ENCODE measurements around the gene ADAMTS14. TPM values are rescaled to one million over a fixed set of nuclear protein-coding genes. Genes with fewer than 3 reads are reported as not detected.
"Not testable (repeated sequence)": the region's sequence is repeated elsewhere in the genome, so short reads cannot be mapped to it uniquely, and the experiment has no call there.

ADAMTS14 gene
- polyA plus RNA-seq, 3 donors from 2014 or later, result 0.36 to 0.56 (median 0.37) TPM

GRCh38 chr10:70661623-70662361 is 10.5 kb upstream of the ADAMTS14 start:
- DNase-seq, result no peak
- Mint-ChIP-seq H3K27me3 (ENCODE audit: low read depth in 3 of 3) (peaks cover 0 to 5% (median 2%) of the 10 kb centered on the region in 3 donors), H3K9me3 (peaks cover 0 to 3% (median 0%) of the 10 kb centered on the region in 6 donors), H3K4me3 (no peak overlapping the region), H3K36me3 (peaks cover 0 to 7% (median 4%) of the 10 kb centered on the region in 3 donors), H3K27ac (peak overlapping the region in 1 of 6 donors; percentile 42), H3K4me1 (peaks cover 0 to 3% of the 10 kb centered on the region in 2 donors)

DNA sequence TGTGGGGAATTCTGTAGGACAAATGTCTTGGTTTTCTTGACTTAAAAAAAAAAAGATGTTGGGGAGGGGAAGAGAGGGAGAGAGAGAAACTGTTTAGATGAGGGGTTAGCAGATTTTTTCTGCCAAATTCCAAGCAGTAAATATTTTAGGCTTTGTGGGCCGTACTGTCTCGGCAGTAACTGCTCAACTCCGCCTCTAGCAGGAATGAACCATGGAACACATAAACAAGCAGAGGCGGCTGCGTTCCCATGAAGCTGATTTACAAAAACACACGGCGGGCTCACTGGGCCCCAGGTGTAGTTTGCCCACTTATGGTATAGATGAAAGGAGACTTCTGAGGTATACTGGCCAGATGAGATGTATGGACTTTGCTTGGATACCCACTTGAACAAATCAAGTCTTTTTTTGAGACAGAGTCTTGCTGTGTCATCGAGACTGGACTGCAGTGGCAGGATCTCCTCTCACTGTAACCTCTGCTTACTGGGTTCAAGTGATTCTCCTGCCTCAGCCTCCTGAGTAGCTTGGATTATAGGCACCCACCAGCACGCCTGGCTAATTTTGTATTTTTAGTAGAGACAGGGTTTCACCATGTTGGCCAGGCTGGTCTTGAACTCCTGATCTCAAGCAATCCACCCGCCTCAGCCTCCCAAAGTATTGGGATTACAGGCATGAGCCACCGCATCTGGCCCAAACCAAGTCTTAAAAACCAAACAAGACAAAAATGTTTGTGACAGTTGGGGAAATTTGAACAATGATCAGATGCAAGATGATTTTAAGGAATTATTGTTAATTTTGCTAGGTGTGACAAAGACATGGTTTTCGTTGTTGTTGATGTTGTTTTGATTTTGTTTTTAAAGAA is 9.7 kb upstream of the ADAMTS14 start:
- DNase-seq, result no peak
- peaks cover 0 to 3% (median 0%) of the 10 kb centered on the region in 6 donors for H3K9me3 Mint-ChIP-seq
- H3K4me3 Mint-ChIP-seq, result no peak overlapping the region
- peaks cover 0 to 7% (median 3%) of the 10 kb centered on the region in 3 donors for H3K36me3 Mint-ChIP-seq
- H3K27ac Mint-ChIP-seq, result peak overlapping the region in 1 of 6 donors; percentile 42
- H3K4me1 Mint-ChIP-seq, result peaks cover 6 to 8% of the 10 kb centered on the region in 2 donors
- peaks cover 0 to 5% (median 2%) of the 10 kb centered on the region in 3 donors for H3K27me3 Mint-ChIP-seq (ENCODE audit: low read depth in 3 of 3)

GRCh38 chr10:70663458-70664409 is 8.6 kb upstream of the ADAMTS14 start:
- not testable (repeated sequence) for H3K4me1 Mint-ChIP-seq; H3K27me3 Mint-ChIP-seq (ENCODE audit: low read depth in 3 of 3); H3K27ac Mint-ChIP-seq; H3K9me3 Mint-ChIP-seq; DNase-seq; H3K4me3 Mint-ChIP-seq; H3K36me3 Mint-ChIP-seq

DNA sequence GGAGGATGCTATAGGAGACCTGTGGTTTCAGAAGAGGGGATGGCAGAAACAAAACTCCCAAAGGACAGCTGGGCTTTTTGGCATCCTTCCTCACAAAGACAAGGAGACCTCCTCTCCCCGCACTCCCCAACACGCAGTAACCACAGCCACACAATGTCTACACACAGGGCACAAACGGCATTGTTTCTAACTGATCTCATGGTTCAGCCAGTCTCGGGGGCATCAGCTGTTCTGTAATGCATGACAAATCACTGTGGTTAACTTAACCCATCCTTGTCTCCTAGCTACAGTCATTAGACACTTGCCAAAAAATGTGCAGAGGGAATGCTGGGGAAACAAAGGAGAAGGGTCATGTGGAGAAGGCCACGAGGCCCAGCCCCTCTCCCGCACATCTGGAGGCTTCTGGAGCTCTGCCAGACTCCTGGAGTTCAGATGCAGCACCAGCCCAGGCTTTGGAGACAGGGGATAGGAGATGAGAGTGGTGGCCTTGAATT is 7.6 kb upstream of the ADAMTS14 start:
- Mint-ChIP-seq H3K4me3 (no peak overlapping the region), H3K27ac (no peak overlapping the region), H3K4me1 (peaks cover 7 to 8% of the 10 kb centered on the region in 2 donors), H3K9me3 (peaks cover 0 to under 1% (median 0%) of the 10 kb centered on the region in 6 donors), H3K27me3 (ENCODE audit: low read depth in 3 of 3) (peaks cover 0 to 5% (median under 1%) of the 10 kb centered on the region in 3 donors), H3K36me3 (peaks cover 0 to 7% (median 0%) of the 10 kb centered on the region in 3 donors)
- no peak for DNase-seq

GRCh38 chr10:70666960-70667798 is 5.1 kb upstream of the ADAMTS14 start:
- peaks cover 4 to 6% (median 4%) of the 10 kb centered on the region in 3 donors for H3K27me3 Mint-ChIP-seq (ENCODE audit: low read depth in 3 of 3)
- H3K4me3 Mint-ChIP-seq, result no peak overlapping the region
- H3K9me3 Mint-ChIP-seq, result peaks cover 0 to 5% (median 0%) of the 10 kb centered on the region in 6 donors
- no peak overlapping the region for H3K27ac Mint-ChIP-seq
- DNase-seq, result no peak
- peaks cover 12 to 18% of the 10 kb centered on the region in 2 donors for H3K4me1 Mint-ChIP-seq
- H3K36me3 Mint-ChIP-seq, result peaks cover 0 to 7% (median 0%) of the 10 kb centered on the region in 3 donors

DNA sequence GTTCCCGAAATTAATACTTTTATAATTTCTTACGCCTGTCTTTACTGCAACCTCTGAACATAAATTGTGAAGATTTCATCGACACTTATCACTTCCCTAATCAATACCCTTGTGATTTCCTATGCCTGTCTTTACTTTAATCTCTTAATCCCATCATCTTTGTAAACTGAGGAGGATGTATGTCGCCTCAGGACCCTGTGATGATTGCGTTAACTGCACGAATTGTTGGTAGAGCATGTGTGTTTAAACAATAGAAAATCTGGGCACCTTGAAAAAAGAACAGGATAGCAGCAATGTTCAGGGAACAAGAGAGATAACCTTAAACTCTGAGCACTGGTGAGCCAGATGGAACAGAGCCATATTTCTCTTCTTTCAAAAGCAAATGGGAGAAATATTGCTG is 4.5 kb upstream of the ADAMTS14 start:
- H3K36me3 Mint-ChIP-seq; H3K9me3 Mint-ChIP-seq; H3K4me3 Mint-ChIP-seq; DNase-seq; H3K27me3 Mint-ChIP-seq (ENCODE audit: low read depth in 3 of 3): not testable (repeated sequence)
- H3K27ac Mint-ChIP-seq, result peak overlapping the region in 1 of 6 donors; percentile 28
- H3K4me1 Mint-ChIP-seq, result peaks cover 12 to 20% of the 10 kb centered on the region in 2 donors

GRCh38 chr10:70668454-70668970 is 3.8 kb upstream of the ADAMTS14 start:
- Mint-ChIP-seq H3K4me1 (peaks cover 19 to 27% of the 10 kb centered on the region in 2 donors), H3K9me3 (peaks cover 0 to 5% (median 0%) of the 10 kb centered on the region in 6 donors), H3K4me3 (no peak overlapping the region), H3K27ac (peak overlapping the region in 1 of 6 donors; percentile 35), H3K27me3 (ENCODE audit: low read depth in 3 of 3) (peaks cover 3 to 4% (median 4%) of the 10 kb centered on the region in 3 donors), H3K36me3 (peaks cover 0 to 3% (median 0%) of the 10 kb centered on the region in 3 donors)
- DNase-seq, result no peak

- H3K4me3 Mint-ChIP-seq, result no peak overlapping the region
- H3K27me3 Mint-ChIP-seq (ENCODE audit: low read depth in 3 of 3), result peaks cover 3 to 4% (median 4%) of the 10 kb centered on the region in 3 donors
- peaks cover 0 to 3% (median 0%) of the 10 kb centered on the region in 3 donors for H3K36me3 Mint-ChIP-seq
- peaks cover 0 to 5% (median 0%) of the 10 kb centered on the region in 6 donors for H3K9me3 Mint-ChIP-seq
- H3K27ac Mint-ChIP-seq, result no peak overlapping the region
- DNase-seq, result no peak
- peaks cover 19 to 27% of the 10 kb centered on the region in 2 donors for H3K4me1 Mint-ChIP-seq
Measured at GRCh38 chr10:70669015-70669414, 3.3 kb upstream of the ADAMTS14 start.

- H3K9me3 Mint-ChIP-seq, result peaks cover 0 to 5% (median 0%) of the 10 kb centered on the region in 6 donors
- no peak overlapping the region for H3K4me3 Mint-ChIP-seq
- DNase-seq, result no peak
- H3K36me3 Mint-ChIP-seq, result peaks cover 0 to 3% (median 0%) of the 10 kb centered on the region in 3 donors
- peaks cover 19 to 27% of the 10 kb centered on the region in 2 donors for H3K4me1 Mint-ChIP-seq
- peaks cover 3 to 8% (median 4%) of the 10 kb centered on the region in 3 donors for H3K27me3 Mint-ChIP-seq (ENCODE audit: low read depth in 3 of 3)
- no peak overlapping the region for H3K27ac Mint-ChIP-seq
Measured at GRCh38 chr10:70669732-70670317, 2.5 kb upstream of the ADAMTS14 start.

- Mint-ChIP-seq H3K4me1 (peaks cover 19 to 27% of the 10 kb centered on the region in 2 donors), H3K36me3 (peaks cover 0 to 3% (median 0%) of the 10 kb centered on the region in 3 donors), H3K4me3 (peak overlapping the region; percentile 70 to 83 (median 80)), H3K27ac (peak overlapping the region in 2 of 6 donors; percentile 6 to 28), H3K27me3 (ENCODE audit: low read depth in 3 of 3) (peaks cover 3 to 9% (median 4%) of the 10 kb centered on the region in 3 donors), H3K9me3 (peaks cover 0 to 5% (median 0%) of the 10 kb centered on the region in 6 donors)
- no peak for DNase-seq
Measured at GRCh38 chr10:70671619-70672164, 614 bp upstream of the ADAMTS14 start.
